HG03139 (cell line): ENCODE measurements around the gene SLC29A1.

Source experiments
- ATAC-seq: cut with Tn5 transposase; IDR thresholded peaks from one replicate; pipeline ENCODE4 v1.9.1; 2021; ENCODE audit not compliant: unreplicated experiment

SLC29A1 gene

DNA sequence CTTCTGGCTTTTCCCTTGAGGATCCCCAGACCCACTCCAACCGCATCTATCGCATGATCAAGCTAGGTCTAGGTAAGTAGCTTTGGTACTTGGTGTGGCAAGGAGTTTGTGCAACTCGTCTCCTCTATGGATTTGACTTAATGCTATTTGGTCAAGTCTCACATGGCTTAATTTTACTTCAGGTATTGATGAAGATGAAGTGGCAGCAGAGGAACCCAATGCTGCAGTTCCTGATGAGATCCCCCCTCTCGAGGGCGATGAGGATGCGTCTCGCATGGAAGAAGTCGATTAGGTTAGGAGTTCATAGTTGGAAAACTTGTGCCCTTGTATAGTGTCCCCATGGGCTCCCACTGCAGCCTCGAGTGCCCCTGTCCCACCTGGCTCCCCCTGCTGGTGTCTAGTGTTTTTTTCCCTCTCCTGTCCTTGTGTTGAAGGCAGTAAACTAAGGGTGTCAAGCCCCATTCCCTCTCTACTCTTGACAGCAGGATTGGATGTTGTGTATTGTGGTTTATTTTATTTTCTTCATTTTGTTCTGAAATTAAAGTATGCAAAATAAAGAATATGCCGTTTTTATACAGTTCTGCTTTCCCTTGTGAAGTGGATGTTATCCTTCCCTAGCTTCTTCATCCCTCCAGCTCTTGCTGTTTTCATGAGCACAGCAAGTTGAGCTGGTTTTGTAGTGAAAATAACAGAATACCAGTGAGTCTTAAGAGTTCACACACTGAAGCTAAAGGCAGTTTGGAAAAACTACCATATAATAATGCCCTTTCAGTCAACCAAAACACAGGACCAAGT lies 30.1 kb downstream of the SLC29A1 start:
- no peak for ATAC-seq

- ATAC-seq, result no peak
These were observed 31.1 kb downstream of the SLC29A1 start for GRCh38 chr6:44254191-44255104.

GRCh38 chr6:44255105-44255808 lies 31.9 kb downstream of the SLC29A1 start:
- ATAC-seq, result no peak

DNA sequence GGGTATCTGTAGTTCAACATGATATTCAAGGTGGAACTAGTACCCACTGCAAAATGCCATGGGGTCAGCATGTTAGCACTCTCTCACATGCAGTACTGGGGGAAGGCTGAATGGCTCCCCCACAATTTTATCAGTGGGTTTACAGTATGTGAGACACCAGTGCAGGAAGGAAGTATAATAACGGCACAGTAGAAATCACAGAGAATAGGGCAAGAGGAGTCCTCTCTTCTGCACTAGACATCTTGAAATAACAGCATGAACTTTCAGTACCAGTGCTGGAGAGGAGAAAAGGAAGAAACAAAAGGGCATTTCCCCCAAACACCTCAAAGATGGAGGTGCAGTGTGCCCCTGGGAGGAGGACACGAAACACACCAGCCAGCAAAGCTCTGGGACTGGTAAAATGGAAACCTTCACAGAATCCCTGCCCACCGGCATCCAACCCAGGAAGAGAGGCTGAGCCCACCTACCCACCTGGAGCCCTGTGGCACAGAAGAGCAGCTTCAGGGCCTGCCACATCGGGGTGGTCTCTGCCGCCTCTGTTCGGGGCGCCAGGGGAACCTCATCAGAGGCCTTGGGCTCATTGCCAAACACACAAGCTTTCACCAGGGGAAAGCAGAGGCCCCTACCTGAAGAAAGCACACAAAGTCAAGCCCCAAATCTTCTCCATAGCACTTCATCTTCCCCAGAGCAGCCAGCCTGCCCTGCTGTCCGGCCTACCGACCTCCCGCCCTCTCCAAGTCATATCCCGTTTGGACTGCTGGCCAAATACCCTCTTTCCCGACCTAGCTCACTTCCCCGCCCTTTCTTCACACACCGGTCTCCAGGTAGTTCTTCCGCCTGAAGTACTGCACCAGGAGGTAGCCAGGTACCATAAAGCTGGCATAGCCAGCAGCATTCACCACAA lies 32.7 kb downstream of the SLC29A1 start:
- no peak for ATAC-seq

- no peak for ATAC-seq
These were observed 33.3 kb downstream of the SLC29A1 start for GRCh38 chr6:44256775-44257024.

DNA sequence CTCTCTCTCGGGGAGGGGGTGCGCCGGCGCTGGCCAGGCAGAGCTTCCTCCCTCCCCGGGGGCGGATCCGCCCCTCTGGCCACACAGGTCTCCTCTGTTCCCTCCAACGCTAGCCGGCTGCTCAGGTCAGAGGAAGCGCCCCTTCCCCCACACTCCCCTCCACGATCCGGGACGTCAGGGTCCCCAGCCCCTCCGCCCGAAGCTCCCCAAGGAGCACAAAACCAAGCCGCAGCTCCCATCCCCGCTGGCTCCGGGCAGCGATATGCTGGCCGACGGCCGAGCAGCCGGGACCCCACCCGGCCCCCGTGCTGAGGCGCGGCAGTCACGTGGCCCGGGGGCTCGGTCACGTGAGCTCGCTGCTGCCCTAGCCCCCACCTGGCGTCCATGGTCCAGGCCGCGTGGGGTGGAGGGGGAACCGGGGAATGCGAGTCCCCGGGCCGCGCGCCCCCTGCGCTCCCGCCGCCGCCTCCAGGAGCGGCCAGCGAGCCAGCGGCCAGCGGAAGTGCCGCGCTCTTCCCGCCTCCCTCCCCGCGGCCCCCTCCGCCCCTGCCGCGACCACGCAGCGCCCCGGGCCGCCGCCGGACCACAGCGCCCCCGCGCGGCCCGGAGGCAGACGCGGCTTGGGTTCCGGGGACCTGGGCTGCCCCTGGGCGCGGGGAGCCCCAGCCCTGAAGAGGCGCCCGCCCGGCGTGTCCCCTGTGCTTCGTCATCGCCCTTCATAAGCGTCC lies 33.8 kb downstream of the SLC29A1 start, which contains the start of gene SLC35B2:
Gene SLC35B2, minus strand, starts transcription at position 504 of the 728 bp plus-strand sequence. Its CDS starts 118 bp downstream, at position 386.
- ATAC-seq, result peak; percentile 49

- ATAC-seq, result peak; percentile 10
These were observed 34.4 kb downstream of the SLC29A1 start for GRCh38 chr6:44257753-44258324.

DNA sequence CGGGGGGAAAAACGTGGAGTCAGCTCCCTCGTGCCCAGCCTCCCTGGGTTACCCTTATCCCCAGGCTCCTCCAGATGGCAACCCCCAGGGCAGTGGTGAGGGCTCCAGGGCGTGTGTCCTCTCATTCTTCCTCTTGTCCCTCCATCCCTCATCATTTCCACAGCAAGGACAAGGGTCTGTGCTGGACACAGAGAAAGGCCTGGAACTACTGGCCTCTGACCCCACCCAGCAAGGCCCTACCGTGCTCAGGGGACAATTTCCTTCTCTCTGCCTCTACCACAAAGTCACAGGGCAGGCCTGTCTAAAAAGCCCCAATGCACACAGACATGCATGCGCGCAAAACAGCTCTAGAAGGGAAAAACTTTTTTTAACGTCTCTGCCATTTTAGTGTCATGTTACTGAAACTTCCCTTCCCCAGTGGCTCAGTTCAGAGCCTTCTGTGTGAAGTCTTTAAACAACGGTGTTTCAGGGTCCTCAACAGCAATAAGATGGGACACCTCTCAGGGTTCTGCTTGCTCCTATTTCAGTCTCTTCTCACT lies 35.0 kb downstream of the SLC29A1 start:
- no peak for ATAC-seq

- no peak for ATAC-seq
These were observed 35.5 kb downstream of the SLC29A1 start for GRCh38 chr6:44258921-44259320.

DNA sequence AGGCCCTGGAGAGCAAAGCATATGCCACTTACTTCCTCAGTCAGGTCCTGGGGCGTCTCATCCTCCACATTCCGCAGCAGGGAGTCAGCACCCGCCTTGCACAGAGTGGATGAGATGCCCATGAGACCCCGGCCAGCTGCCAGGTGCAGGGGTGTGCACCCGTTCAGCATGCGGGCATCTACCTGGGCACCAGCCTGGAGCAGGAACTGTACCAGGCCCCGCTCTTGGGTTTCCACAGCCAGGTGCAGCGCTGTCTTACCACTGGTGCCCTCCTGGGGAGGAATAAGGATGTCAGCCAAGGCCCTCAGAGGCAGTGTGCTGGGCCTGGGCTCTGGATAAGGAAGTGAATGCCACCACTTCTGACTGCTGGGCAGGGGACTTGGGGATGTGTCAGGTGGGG lies 36.6 kb downstream of the SLC29A1 start:
- ATAC-seq, result no peak

DNA sequence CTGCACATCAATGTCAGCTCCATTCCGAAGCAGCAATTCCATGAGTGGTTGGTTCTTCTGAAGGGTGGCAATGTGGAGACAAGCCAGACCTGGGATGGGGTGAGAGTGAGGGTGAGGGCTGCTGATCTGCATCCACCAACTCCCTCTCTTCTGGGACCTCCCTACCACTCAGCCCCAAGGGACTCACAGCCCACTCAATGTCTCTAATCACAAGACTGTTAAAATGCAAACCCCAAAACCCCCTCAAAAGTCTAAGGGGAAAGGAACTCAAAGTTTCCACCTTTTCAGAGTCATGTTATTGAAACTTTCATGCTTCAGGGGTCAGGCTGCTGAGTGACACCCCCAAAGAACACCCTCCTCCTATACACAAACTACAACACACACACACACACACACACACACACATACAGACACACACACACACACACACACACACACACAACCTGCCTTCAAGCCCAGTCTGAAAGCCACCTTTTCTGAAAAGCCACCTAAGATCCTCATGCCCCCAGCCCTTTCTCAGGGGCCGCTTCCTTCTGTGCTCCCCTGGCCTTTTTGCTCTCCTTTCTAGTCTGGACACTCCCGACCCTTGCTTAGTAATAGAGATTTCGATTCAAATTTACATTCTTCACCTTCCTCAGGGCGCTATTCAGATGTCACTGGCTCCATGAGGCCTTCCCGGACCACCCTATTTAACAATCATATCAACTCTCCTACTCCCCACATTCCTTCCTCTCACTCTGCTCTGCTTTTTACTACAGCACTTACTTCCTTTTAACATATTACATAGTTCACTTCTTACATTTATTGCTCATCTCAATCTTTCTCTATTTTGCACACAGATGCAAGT lies 37.3 kb downstream of the SLC29A1 start:
- no peak for ATAC-seq

DNA sequence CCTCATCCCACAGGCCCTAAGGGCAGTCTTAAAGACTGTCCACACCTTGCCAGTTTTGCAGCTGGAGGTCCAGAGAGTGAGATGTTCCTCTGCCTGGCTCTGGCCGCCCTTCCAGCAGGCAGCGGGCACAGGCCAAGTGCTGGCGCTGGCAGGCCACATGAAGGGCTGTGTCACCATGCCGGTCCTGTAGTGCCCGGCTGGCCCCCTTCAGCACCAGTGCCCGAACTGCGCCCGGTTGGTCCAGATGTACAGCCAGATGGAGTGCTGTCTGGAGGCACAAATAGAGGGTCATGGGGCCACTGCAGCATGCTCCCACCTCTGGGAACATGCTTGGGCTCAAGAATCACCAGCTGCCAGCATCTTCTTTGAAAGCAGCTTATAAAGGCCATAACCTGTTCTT lies 38.2 kb downstream of the SLC29A1 start:
- ATAC-seq, result no peak

GRCh38 chr6:44262467-44263353 lies 39.3 kb downstream of the SLC29A1 start:
- ATAC-seq, result no peak

GRCh38 chr6:44263354-44264100 lies 40.1 kb downstream of the SLC29A1 start:
- no peak for ATAC-seq

GRCh38 chr6:44264154-44265006 lies 41.0 kb downstream of the SLC29A1 start:
- ATAC-seq, result peak; percentile 37
